ENCODE measurements around the gene SUN1.

SUN1 gene

GRCh38 chr7:873367-874002, 41.2 kb downstream of the SUN1 start:
- TF ChIP-seq SIN3A (IDR thresholded peaks at IDR 0.05; ENCODE audit: borderline replicate concordance, insufficient read depth, low read length), result peak; percentile 98
- peak; percentile 84 for TF ChIP-seq FOXP2 (optimal IDR thresholded peaks at IDR 0.05; ENCODE audit: borderline replicate concordance, extremely low read depth, extremely low read length, insufficient read depth)
- TF ChIP-seq TAF1 (IDR thresholded peaks at IDR 0.05; ENCODE audit: borderline replicate concordance, insufficient read depth, low read length), result no peak
- TF ChIP-seq POLR2AphosphoS5 (IDR thresholded peaks at IDR 0.05; ENCODE audit: low read depth, low read length), result no peak
- TF ChIP-seq REST (IDR thresholded peaks at IDR 0.05; ENCODE audit: insufficient read depth in 1 of 2, low read depth in 2 of 2, low read length in 2 of 2), result peak in 1 of 2 experiments; percentile 41; a peak in 1 of 4 replicates

DNA sequence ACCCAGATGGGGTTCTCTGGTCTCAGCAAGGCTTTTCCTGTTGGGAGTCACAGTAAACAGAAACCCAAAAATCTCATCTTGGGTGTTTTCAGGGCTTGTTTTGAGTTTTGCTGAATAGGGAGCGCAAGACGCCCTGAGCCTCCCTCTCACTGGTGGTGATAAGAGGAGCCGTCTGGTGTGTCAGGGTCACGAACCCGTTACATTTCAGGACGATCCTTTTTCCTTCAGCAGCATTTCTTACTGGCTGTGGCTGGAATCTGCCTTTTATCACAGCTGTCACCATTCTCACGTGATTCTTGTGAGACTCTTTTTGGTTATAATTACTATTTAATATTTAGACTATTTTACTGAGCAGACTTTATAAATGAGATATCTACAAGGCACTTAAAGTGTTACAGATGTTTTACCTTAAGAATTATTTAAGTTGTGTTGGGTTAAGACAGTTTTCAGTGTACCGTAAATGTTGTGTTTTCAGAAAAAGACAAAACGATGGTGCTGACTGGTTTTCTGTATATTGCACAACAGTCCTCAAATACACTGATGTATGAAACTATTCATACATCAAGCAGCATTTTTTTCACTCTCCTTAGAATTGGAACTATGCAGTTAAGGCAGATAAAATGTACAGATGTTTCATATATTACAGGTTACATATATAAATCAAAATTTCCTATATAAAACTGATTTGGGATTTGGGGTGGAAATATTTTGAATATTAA, 41.9 kb downstream of the SUN1 start:
- no peak for TF ChIP-seq SIN3A (IDR thresholded peaks at IDR 0.05; ENCODE audit: borderline replicate concordance, insufficient read depth, low read length)
- TF ChIP-seq REST (IDR thresholded peaks at IDR 0.05; ENCODE audit: insufficient read depth in 1 of 2, low read depth in 2 of 2, low read length in 2 of 2), result no peak
- TF ChIP-seq TAF1 (IDR thresholded peaks at IDR 0.05; ENCODE audit: borderline replicate concordance, insufficient read depth, low read length), result no peak
- TF ChIP-seq FOXP2 (optimal IDR thresholded peaks at IDR 0.05; ENCODE audit: borderline replicate concordance, extremely low read depth, extremely low read length, insufficient read depth), result no peak

DNA sequence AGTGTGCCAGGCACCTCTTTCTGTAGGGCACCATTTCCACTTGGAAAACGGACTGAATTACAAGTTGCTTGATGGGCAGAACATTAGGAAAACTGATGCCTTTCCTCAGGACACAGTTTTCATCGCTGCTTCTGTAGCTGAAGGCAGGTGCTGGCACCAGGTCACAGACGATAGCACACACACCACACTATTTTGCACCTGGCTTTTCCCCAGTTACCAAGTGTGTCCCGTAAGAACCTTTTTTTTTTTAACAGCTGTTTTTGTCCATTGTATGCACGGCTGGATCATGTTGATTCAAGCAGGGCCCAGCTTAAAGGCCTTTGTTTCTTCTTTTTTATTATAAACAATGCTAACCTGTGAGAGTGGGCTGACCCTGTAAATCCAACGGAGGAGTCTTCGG, 42.8 kb downstream of the SUN1 start:
- TF ChIP-seq POLR2AphosphoS5 (IDR thresholded peaks at IDR 0.05; ENCODE audit: low read depth, low read length), result no peak
- TF ChIP-seq TAF1 (IDR thresholded peaks at IDR 0.05; ENCODE audit: borderline replicate concordance, insufficient read depth, low read length), result no peak
- TF ChIP-seq FOXP2 (optimal IDR thresholded peaks at IDR 0.05; ENCODE audit: borderline replicate concordance, extremely low read depth, extremely low read length, insufficient read depth), result no peak
- no peak for TF ChIP-seq SIN3A (IDR thresholded peaks at IDR 0.05; ENCODE audit: borderline replicate concordance, insufficient read depth, low read length)
- no peak for TF ChIP-seq REST (IDR thresholded peaks at IDR 0.05; ENCODE audit: insufficient read depth in 1 of 2, low read depth in 2 of 2, low read length in 2 of 2)

- TF ChIP-seq SIN3A (IDR thresholded peaks at IDR 0.05; ENCODE audit: borderline replicate concordance, insufficient read depth, low read length) (no peak), REST (IDR thresholded peaks at IDR 0.05; ENCODE audit: insufficient read depth in 1 of 2, low read depth in 2 of 2, low read length in 2 of 2) (no peak), TAF1 (IDR thresholded peaks at IDR 0.05; ENCODE audit: borderline replicate concordance, insufficient read depth, low read length) (no peak), POLR2AphosphoS5 (IDR thresholded peaks at IDR 0.05; ENCODE audit: low read depth, low read length) (no peak), FOXP2 (optimal IDR thresholded peaks at IDR 0.05; ENCODE audit: borderline replicate concordance, extremely low read depth, extremely low read length, insufficient read depth) (no peak)
Measured at GRCh38 chr7:875476-876076, 43.3 kb downstream of the SUN1 start.

Measured in PFSK-1 (cell line).